Measurements from ENCODE around the gene SLC38A7. TPM values are rescaled to one million over a fixed set of nuclear protein-coding genes. Genes with fewer than 3 reads are reported as not detected.
"Not testable (repeated sequence)": the region's sequence is repeated elsewhere in the genome, so short reads cannot be mapped to it uniquely, and the experiment has no call there.

SLC38A7 gene
- total RNA-seq, 1 donor from 2014 or later, result 26.9 TPM

- no peak for DNase-seq (ENCODE audit: low spot score)
- intact Hi-C loops (cut with DNase I), result loop anchor here (1.0 kb wide), 1 partner anchor 49 kb away; no protein-coding TSS in a partner anchor
These were observed 593 bp downstream of the SLC38A7 start for GRCh38 chr16:58684001-58684353.

- no peak for DNase-seq (ENCODE audit: low spot score)
- intact Hi-C loops (cut with DNase I), result no loop called here
These were observed 4.8 kb downstream of the SLC38A7 start for GRCh38 chr16:58679763-58680162.

GRCh38 chr16:58678716-58679115 is 5.9 kb downstream of the SLC38A7 start:
- intact Hi-C loops (cut with DNase I), result loop anchor here (1.0 kb wide), 1 partner anchor 78 kb away; no protein-coding TSS in a partner anchor
- no peak for DNase-seq (ENCODE audit: low spot score)

DNA sequence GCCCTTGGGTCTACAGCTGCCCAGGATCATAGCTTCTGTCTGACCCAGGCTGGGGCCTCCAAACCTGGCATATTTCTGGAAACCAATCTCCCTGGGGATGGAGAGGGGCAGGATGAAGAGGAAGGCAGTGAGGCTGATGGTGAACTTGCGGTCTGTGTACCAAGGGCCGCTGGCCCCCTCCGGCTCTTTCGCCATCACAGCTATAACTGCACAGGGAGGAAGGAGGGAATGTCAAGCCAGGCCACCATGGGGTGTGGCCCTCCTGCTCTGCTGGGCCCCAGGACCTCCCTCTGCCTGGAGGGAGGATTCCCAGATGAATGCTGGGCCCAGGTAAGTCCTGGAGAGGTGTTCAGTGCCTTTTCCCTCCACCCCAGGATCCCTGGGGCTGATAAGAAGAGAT is 6.3 kb downstream of the SLC38A7 start:
- no peak for DNase-seq (ENCODE audit: low spot score)
- intact Hi-C loops (cut with DNase I), result loop anchor here (1.0 kb wide), 1 partner anchor 78 kb away; no protein-coding TSS in a partner anchor

DNA sequence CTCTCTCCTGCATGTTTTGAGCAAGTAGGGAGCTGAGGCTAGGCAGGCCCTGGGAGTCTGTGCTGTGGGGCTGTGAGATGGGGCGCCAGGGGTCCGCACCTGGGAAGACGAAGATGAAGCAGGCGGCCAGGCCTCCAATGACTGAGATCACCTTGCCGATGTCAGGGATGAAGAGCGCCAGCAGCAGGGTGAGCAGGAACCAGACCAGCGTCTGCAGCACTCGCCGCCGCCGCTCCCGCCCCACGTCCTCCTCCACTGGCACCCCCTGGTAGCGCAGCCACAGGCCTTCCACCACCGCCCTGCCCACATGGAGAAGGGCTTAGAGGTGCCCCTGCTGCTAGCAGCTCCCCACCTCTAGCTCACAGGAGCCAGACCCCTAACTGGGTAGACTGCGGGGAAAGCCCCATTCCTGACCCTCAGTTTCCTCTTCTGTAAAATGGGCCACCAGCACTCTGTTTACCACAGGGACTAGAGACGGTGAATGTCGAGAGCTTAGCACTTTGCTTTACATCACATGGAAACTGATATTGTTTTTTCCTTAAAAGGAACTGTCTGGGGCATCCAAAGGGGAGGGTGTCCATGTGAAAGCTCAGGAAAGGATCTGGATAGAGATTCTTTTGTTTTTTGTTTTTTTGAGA is 13.5 kb downstream of the SLC38A7 start:
- intact Hi-C loops (cut with DNase I), result no loop called here
- no peak for DNase-seq (ENCODE audit: low spot score)

DNA sequence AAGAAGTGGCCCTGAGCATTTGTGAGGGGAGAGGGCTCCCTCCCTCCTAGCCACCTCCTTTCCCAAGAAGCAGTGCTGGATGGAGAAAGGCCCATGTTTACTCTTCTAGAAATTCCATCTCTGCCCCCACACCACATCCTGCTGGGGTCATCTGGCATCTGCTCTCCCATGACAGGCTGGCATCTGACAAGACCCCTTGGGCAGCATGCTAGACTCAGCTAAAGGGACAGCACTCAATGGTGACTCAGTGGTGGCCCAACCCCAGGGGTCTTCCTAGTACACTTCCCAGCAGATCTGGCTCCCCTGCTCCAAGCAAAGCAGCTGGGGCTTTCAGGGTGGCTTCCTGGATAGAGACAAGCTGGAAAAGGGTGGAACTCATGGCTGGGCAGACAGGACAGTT is 14.4 kb downstream of the SLC38A7 start:
- DNase-seq (ENCODE audit: low spot score), result no peak
- intact Hi-C loops (cut with DNase I), result no loop called here

GRCh38 chr16:58665200-58665599 is 19.4 kb downstream of the SLC38A7 start:
- intact Hi-C loops (cut with DNase I), result no loop called here
- DNase-seq (ENCODE audit: low spot score), result no peak

DNA sequence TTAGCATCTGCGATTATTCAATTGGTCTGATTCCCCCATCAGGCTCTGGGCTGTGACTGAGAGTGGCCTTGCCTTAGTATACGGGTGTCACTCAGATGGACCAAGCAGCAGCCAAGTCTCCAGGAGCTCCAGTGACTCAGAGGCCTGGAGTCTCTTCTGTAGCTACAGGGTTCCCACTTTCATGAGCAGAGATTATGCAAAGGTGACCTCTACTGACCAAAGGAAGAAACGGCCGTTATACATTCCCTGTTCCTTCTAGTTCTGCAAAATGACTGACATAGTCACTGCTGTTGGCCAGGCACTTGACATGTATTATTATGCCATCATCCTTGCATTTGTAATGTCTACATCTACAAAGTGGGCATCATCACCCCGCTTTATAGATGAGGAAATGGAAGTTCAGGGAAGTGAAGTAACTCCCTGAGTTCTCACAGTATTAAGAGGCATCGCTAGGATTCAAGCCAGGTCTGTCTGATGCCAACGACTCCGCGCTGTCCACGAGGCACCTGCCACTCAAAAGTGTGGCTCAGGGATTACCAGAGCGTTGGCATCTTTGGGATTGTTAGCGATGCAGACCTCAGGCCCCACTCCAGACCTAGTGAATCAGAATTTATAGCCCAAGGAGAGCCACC is 23.3 kb downstream of the SLC38A7 start:
- no peak for DNase-seq (ENCODE audit: low spot score)
- intact Hi-C loops (cut with DNase I), result no loop called here

DNA sequence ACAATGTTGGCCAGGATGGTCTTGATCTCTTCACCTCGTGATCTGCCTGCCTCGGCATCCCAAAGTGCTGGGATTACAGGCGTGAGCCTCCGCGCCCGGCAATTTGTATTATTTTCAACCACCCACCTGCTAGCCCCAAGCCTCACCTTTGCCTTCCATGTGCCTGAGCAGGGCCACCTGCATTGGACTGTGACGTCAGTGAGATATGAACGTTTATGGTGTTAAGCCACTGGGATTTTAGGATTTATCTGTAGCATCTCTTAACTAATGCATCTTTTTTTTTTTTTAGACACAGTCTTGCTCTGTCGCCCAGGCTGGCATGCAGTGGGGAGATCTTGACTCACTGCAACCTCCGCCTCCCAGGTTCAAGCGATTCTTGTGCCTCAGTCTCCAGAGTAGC is 24.7 kb downstream of the SLC38A7 start:
- DNase-seq (ENCODE audit: low spot score); intact Hi-C loops (cut with DNase I): not testable (repeated sequence)

- no peak for DNase-seq (ENCODE audit: low spot score)
- intact Hi-C loops (cut with DNase I), result no loop called here
These were observed 25.8 kb downstream of the SLC38A7 start for GRCh38 chr16:58658796-58659211.

- intact Hi-C loops (cut with DNase I), result no loop called here
- no peak for DNase-seq (ENCODE audit: low spot score)
These were observed 27.7 kb downstream of the SLC38A7 start for GRCh38 chr16:58656899-58657298.

- DNase-seq (ENCODE audit: low spot score), result no peak
- intact Hi-C loops (cut with DNase I), result no loop called here
These were observed 29.4 kb downstream of the SLC38A7 start for GRCh38 chr16:58655215-58655596.

- no peak for DNase-seq (ENCODE audit: low spot score)
These were observed 29.9 kb downstream of the SLC38A7 start for GRCh38 chr16:58654560-58655214.

DNA sequence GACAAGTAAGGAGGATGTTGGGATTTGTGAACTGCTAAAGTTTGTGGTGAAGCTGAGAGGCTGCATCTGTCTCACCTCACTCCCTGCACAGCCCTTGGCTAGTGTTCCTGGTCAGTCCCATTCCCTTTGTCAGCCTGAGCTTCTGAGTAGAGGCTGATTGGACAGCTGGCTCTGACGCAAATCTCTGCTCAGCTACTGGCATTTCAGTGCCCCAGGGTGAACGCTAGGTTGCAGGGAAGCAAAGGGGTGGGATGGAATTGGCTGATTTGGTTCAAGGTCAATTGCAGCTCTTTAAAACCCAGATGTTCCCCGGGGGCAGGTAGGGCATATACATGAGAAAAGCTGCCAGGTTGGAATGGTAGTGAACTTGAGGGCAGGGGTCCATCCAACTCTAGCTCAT is 31.8 kb downstream of the SLC38A7 start:
- intact Hi-C loops (cut with DNase I), result no loop called here
- DNase-seq (ENCODE audit: low spot score), result no peak

More at GRCh38 chr16:58654560-58655214, 29.9 kb downstream of the SLC38A7 start:
- intact Hi-C loops (cut with DNase I), result no loop called here

GRCh38 chr16:58651965-58652348 is 32.6 kb downstream of the SLC38A7 start:
- DNase-seq (ENCODE audit: low spot score), result no peak
- intact Hi-C loops (cut with DNase I), result no loop called here

GRCh38 chr16:58649707-58650106 is 34.9 kb downstream of the SLC38A7 start:
- DNase-seq (ENCODE audit: low spot score), result no peak
- intact Hi-C loops (cut with DNase I), result no loop called here

DNA sequence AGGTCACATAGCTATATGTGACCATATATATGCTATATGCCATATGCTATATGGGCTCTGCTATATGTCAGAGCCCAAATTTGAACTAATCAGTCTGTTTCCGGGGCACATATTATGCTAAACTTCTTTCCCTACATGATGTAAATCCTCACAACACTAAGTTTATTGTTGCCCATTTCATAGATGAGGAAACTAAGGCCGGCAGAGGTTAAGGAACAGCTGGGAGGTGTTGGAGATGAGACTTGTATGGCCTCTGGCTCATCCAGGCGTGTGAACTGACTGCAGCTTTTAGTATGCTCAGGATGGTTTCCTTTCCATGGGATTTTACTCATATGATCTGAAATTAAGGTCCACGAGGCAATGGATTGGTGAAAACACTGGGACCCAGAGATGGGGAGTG is 37.5 kb downstream of the SLC38A7 start:
- no peak for DNase-seq (ENCODE audit: low spot score)
- intact Hi-C loops (cut with DNase I), result no loop called here

GRCh38 chr16:58644765-58645487 is 39.6 kb downstream of the SLC38A7 start:
- intact Hi-C loops (cut with DNase I), result no loop called here
- DNase-seq (ENCODE audit: low spot score), result no peak

DNA sequence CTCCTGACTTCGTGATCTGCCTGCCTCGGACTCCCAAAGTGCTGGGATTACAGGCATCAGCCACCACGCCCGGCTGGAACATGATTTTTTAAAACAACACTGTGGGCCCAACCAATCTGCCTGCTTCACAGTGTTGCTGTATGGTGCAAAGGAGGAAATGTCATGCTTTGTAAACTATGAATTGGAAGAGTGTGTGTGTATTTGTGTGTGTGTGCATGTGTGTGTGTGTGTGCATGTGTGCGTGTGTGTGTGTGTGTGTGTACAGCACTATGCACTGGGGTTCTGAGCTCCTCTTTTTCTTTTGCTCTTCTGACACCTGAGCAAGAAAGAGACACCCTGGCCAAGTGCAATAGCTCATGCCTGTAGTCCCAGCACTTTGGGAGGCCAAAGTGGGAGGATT is 40.5 kb downstream of the SLC38A7 start:
- intact Hi-C loops (cut with DNase I), result no loop called here
- no peak for DNase-seq (ENCODE audit: low spot score)

- DNase-seq (ENCODE audit: low spot score), result no peak
- intact Hi-C loops (cut with DNase I), result no loop called here
These were observed 43.6 kb downstream of the SLC38A7 start for GRCh38 chr16:58640949-58641348.
